Raji (cell line): Measurements from ENCODE around the gene MKRN3.

Experiments used
- POLR2A ChIP-seq: IDR thresholded peaks from 2 replicates; pipeline ENCODE4 v1.6.1; 2011; ENCODE audit warnings: low read depth, low read length, control low read depth; ENCODE audit not compliant: insufficient read depth

MKRN3 gene

GRCh38 chr15:23569151-23569925, 3.9 kb downstream of the MKRN3 start:
- no peak for TF ChIP-seq POLR2A

DNA sequence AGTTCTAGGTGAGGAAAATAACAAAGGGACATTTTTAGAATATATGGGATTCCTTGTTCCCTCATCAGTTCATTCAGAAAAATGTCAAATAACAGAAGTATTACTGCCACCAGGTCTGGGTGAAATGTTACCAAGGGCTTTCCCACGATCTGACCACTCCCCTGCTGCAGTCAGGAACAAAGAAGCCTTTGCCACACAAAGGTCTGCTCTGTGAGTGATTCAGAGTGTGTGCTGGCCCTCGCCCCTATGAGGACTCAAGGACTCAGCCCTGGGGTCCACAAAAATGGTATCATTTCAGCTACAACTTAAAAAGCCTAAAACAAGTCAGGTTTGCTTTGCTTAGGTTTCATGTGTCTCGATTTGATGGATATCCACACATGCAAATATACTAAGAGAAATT, 5.0 kb downstream of the MKRN3 start:
- no peak for TF ChIP-seq POLR2A

- no peak for TF ChIP-seq POLR2A
Measured at GRCh38 chr15:23572844-23573243, 7.4 kb downstream of the MKRN3 start.

GRCh38 chr15:23574742-23575141, 9.3 kb downstream of the MKRN3 start:
- no peak for TF ChIP-seq POLR2A

DNA sequence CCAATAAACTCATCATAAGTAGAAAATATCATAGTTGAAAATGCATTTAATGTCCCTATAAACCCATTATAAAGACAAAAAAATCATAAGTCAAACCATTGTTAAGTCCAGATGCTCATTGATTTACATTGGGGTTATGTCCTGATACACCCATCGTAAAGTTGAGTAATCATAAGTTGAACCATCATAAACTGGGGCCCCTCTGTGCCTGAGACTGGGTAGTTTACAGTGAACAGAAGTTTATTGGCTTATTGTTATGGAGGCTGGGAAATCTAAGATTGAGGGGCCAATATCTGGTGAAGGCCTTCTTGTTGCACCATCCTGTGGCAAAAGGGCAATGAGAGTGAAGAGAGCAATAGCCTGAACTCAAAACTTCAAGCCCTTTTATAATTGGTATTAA, 10.6 kb downstream of the MKRN3 start:
- TF ChIP-seq POLR2A, result no peak

GRCh38 chr15:23578521-23579150, 13.2 kb downstream of the MKRN3 start:
- no peak for TF ChIP-seq POLR2A

DNA sequence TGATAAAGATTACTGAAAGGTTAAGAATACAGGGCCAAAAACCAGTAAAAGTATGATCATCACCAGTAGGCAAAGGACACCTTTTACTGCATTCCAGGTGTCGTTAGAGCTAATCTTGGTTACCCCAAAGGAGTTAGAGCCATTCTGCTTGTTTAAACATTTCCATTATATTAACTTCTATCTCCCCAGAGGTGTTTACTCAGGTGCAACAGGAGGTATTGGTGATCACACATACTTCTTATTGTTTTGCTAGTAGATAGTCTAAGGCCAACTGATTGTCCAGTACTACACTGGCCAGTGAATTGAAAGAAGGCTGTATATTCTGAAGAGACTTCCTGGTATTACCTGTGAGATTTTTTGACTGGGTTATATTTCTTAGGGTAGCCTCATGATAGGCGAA, 22.8 kb downstream of the MKRN3 start:
- TF ChIP-seq POLR2A, result no peak

DNA sequence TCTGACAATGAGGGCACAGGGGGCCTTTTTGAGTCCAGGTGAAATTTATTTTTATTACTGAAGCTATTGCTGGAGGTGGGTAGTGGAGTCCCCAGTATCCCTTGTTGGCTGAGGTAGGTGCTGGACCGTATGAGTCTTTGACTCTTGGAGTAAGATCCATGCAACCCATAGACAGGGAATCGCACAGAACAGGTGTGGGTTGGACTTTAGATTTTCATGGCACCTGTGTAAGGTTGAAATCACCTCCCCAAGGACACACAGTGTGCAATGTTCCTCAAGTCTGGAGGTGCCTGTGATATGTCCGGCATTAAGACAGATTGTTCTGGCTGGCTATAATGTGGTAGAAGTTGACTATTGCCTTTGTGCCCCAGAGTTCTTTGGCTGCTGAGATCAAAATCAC, 23.5 kb downstream of the MKRN3 start:
- no peak for TF ChIP-seq POLR2A

DNA sequence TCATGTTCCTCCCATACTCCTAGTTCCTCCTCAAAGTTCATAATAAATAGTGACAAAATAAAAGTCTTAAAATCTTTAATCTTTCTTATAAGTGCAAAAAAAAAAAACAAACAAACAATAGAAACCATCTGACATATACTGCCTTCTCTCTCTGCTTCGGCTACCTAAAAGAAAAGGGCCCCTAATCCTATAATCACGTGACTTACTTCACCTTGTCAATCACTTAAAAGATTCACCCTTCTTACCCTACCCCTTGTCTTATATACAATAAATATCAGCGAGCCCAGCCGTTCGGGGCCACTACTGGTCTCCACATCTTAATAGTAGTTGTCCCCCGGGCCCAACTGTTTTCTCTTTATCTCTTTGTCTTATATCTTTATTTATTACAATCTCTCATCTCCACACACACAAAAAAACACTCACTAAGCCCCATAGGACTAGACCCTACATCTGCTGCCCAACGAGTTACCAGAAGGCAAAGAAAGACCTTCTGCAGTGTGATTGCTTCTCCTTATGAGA, 28.8 kb downstream of the MKRN3 start:
- TF ChIP-seq POLR2A, result no peak

- TF ChIP-seq POLR2A, result no peak
Measured at GRCh38 chr15:23595368-23595767, 29.9 kb downstream of the MKRN3 start.

GRCh38 chr15:23596736-23597135, 31.3 kb downstream of the MKRN3 start:
- TF ChIP-seq POLR2A, result no peak

DNA sequence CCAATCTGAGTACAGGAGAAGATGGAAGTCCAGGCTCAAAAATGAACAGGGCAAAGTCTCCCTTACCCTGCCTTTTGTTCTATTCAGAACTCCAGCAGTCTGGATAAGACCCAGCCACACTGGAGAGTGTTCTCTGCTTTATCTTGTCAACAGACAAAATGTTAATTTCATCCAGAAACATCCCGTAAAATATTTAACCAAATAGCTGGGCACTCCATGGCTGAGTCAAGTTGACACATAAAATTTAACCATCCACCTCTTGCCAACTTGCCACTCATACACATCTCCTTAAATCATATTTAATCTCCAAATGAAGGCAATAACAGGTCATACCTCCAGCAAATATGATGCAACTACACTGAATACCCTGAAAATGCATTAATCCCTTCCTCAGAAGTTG, 33.6 kb downstream of the MKRN3 start:
- no peak for TF ChIP-seq POLR2A

DNA sequence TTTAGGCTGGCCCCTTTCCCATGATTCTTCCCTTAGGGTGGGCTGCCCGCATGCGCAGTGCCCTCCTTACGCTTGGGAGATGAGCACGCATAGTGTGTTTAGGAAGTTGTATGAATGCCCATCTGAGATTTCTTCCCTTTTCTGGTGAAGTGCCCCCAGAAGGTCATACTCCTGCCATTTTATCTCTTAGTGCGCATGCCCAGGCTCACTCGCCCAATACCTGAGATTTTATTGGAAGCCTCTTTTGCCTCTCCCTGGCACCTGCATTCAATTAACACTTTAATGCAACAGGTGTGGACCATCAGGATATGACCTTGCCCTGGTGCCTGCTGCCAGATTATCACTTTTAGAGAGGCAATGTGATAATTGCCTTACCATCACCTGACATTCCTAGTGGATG, 36.6 kb downstream of the MKRN3 start:
- no peak for TF ChIP-seq POLR2A

GRCh38 chr15:23606226-23606625, 40.8 kb downstream of the MKRN3 start:
- TF ChIP-seq POLR2A, result no peak

DNA sequence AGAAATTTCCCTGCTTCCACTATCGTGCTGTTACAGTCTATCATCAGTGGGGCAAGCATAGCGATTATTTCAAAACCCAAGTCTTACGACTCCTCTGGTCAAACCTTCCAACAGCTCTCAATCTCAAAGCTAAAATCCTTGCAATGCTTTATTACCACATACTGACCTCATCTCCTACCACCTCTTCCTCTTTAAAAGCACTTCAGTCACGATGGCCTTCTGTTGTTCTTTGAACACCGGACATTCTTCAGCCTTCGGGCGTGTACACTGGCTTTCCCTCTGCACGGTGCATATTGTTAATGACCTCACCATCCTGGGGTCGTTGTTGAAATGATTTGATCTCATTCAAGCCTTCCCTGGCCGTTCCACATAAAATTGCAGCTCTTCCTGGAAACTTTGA, 51.1 kb downstream of the MKRN3 start:
- no peak for TF ChIP-seq POLR2A
